Measurements from ENCODE around the gene FOXO1. TPM values are rescaled to one million over a fixed set of nuclear protein-coding genes. Genes with fewer than 3 reads are reported as not detected.
A peak's percentile ranks its signal among the peaks of the same experiment; 100 is the strongest.

Gene FOXO1
- total RNA-seq, 3 donors from 2014 or later = 28.7 to 34.1 (median 30.5) TPM

- no peak overlapping the region for H3K4me3 ChIP-seq
- intact Hi-C loops (cut with DNase I, micrococcal nuclease) = no loop called here
- peaks cover 3% of the 10 kb centered on the region for H3K4me1 ChIP-seq (ENCODE audit: low read depth)
- no peaks in the 10 kb centered on the region for H3K36me3 ChIP-seq (ENCODE audit: low read depth)
- no peaks in the 10 kb centered on the region for H3K9me3 ChIP-seq
- ATAC-seq = peak; percentile 32
- no peak for TF ChIP-seq CTCF (IDR thresholded peaks at IDR 0.05)
- no peak for DNase-seq
Measured at GRCh38 chr13:40597735-40598365, 68.6 kb downstream of the FOXO1 start.

DNA sequence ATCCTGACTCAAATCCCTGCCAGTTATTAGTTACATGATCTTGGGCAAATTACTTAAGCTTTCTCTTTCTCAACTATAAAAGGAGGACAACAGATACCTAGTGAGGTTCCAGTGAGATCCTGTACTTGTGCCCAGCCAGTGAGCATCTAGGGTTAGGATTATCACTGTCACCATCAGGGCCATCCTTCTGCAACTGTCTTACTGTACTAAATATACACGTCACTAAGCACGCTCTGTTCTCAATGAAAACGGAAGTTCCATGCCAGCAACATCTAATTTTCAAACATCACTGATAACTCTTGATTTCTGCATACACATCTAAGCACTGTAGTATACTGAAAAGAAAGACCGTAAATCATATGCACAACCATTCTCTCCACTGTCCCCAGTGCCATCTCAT, 70.0 kb downstream of the FOXO1 start:
- peaks cover 3% of the 10 kb centered on the region for H3K4me1 ChIP-seq (ENCODE audit: low read depth)
- intact Hi-C loops (cut with DNase I, micrococcal nuclease) = no loop called here
- no peak overlapping the region for H3K4me3 ChIP-seq
- ATAC-seq (peak; percentile 34), DNase-seq (no peak)
- no peaks in the 10 kb centered on the region for H3K36me3 ChIP-seq (ENCODE audit: low read depth)
- no peaks in the 10 kb centered on the region for H3K9me3 ChIP-seq
- no peak for TF ChIP-seq CTCF (IDR thresholded peaks at IDR 0.05)

DNA sequence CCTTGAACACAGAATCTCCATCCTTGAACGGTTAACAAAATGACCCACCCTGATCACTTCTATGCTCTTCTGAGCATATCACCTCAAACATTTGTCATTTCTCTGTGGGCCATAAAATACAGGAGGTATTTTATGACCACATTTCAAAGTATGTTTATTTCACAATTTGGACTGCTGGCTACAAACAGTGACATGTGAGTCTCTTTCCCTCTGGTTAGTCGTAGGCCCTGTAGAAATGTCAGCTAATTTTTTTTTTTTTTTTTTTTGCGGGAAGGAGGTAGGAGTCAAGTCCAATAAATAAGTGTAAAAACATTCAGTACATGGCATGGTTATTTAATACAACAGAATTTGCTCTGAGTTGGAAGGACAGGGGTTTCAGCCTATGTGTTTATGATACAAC, 70.7 kb downstream of the FOXO1 start:
- TF ChIP-seq CTCF (IDR thresholded peaks at IDR 0.05) = no peak
- intact Hi-C loops (cut with DNase I, micrococcal nuclease) = no loop called here
- H3K4me3 ChIP-seq = no peak overlapping the region
- H3K4me1 ChIP-seq (ENCODE audit: low read depth) = peaks cover 3% of the 10 kb centered on the region
- H3K36me3 ChIP-seq (ENCODE audit: low read depth) = no peaks in the 10 kb centered on the region
- peak; percentile 42 for ATAC-seq
- H3K9me3 ChIP-seq = no peaks in the 10 kb centered on the region
- DNase-seq = no peak

DNA sequence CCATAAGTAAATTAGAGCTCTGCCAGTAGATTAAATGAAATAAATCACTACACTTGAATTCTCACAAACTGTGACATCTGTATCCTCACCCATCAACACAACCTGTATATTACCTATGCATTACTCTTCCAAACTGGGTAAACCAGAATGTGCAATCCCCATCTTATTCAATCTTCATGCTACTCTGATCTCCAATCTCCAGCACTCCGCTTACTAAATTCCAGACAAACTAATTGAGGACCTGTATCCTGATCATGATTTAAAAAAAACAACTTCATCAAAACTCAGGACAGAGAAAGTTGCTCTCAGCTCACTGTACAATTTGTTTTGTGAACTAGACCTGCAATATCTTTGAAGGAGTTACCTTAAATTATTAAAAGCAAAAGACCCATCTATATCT, 74.4 kb downstream of the FOXO1 start:
- no peaks in the 10 kb centered on the region for H3K36me3 ChIP-seq (ENCODE audit: low read depth)
- TF ChIP-seq CTCF (IDR thresholded peaks at IDR 0.05) = no peak
- no peak for DNase-seq
- H3K9me3 ChIP-seq = no peaks in the 10 kb centered on the region
- H3K4me1 ChIP-seq (ENCODE audit: low read depth) = peaks cover 7% of the 10 kb centered on the region
- no peak for ATAC-seq
- no peak overlapping the region for H3K4me3 ChIP-seq
- intact Hi-C loops (cut with DNase I, micrococcal nuclease) = no loop called here

GRCh38 chr13:40591091-40591490, 75.3 kb downstream of the FOXO1 start:
- TF ChIP-seq CTCF (IDR thresholded peaks at IDR 0.05) = no peak
- intact Hi-C loops (cut with DNase I, micrococcal nuclease) = no loop called here
- H3K4me1 ChIP-seq (ENCODE audit: low read depth) = peaks cover 13% of the 10 kb centered on the region
- no peaks in the 10 kb centered on the region for H3K36me3 ChIP-seq (ENCODE audit: low read depth)
- DNase-seq (no peak), ATAC-seq (no peak)
- no peaks in the 10 kb centered on the region for H3K9me3 ChIP-seq
- no peak overlapping the region for H3K4me3 ChIP-seq
